Right cardiac atrium (tissue), 5 donors: ENCODE data around the gene CAMK2B. TPM values are rescaled to one million over a fixed set of nuclear protein-coding genes. Genes with fewer than 3 reads are reported as not detected.

Experiments used
- ATAC-seq, 2 donors: fragments of 200-7000 bp; cut with Tn5 transposase; one replicate each; pipeline versions ENCODE4 v1.8.0 to v1.9.1; 2020; ENCODE audit warnings: moderate library complexity in 2 of 2, mild to moderate bottlenecking in 1 of 2
- DNase-seq, 3 donors: peaks; one replicate each; pipeline ENCODE4 v3.0.0-alpha.2; 2020
- H3K27ac ChIP-seq: one replicate; pipeline ENCODE4 v1.5.1; 2013; ENCODE audit warnings: mild to moderate bottlenecking, low read length, control low read depth, moderate library complexity
- H3K27me3 ChIP-seq: one replicate; pipeline ENCODE4 v1.6.1; 2013; ENCODE audit not compliant: control insufficient read depth, insufficient read depth
- H3K4me1 ChIP-seq: one replicate; pipeline ENCODE4 v1.6.1; 2013; ENCODE audit warnings: low read length; ENCODE audit not compliant: control insufficient read depth, insufficient read depth
- H3K4me3 ChIP-seq: one replicate; pipeline ENCODE4 v1.5.1; 2013; ENCODE audit warnings: low read length, control low read depth
- H3K9me3 ChIP-seq: one replicate; pipeline ENCODE4 v1.6.1; 2013; ENCODE audit warnings: low read length; ENCODE audit not compliant: control insufficient read depth
- WGBS: extraction: QIAGEN DNeasy Blood & Tissue Kit; methylation state at CpG from one replicate; pipeline ENCODE4 v1.1.7; 2013; 5-methylcytosine and 5-hydroxymethylcytosine counted together
- intact Hi-C, 4 donors: fragments of 100-400 bp; cut with DNase I; formaldehyde crosslinking; loops; one replicate each; pipeline versions ENCODE4 v1.11.0 to v1.14.0; 2022 to 2023
- polyA plus RNA-seq: library from polyadenylated mRNA; stranded (reverse); fragments of 200-250 nt; gene quantifications from one replicate; pipeline ENCODE4 v1.2.3, GENCODE V29; 2013
- total RNA-seq, 4 donors: library from RNA; stranded (reverse); fragmentation: NEBNext Ultra II Directional; extraction: Animal tissue kit (Norgen Biotek cat#: 25700); gene quantifications; one replicate each; pipeline ENCODE4 v1.2.1, GENCODE V29; 2021
- donor health status: healthy with polysubstance abuse.
- donor health status: DM: no; HTN: yes; CAD: no.
- donor health status: DM: no; HTN: no; CAD: no.
- donor health status: DM: no; HTN: yes; CAD: no; lungs with severe emphysema.
- donor health status: DM: yes; HTN: yes; CAD: no.

CAMK2B gene
- total and polyA plus RNA-seq, 5 donors: 79.7 to 134 (median 105) TPM

DNA sequence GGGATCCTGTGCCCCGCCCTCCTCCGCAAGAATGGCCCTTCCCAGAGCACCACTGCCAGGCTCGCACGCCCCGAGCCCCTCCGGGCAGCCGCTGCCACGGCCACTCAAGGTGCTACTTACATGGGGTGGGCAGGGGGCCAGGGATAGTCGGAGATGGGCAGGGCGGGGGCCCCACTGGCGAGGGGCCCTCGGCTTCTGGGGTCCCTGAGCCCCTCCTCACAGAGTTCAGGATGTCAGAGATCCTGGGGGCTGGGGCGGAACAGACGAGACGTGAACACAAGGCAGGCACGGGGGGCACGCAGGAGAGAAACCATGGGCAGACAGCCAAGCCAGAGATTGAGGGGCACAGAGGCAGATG lies 99.0 kb downstream of the CAMK2B start:
- H3K27ac ChIP-seq: no peak overlapping the region
- H3K27me3 ChIP-seq: no peaks in the 10 kb centered on the region
- H3K4me3 ChIP-seq: no peak overlapping the region
- no peak for ATAC-seq
- WGBS: 63% methylated on average over 17 of the region's 17 CpGs
- H3K4me1 ChIP-seq: no peaks in the 10 kb centered on the region
- DNase-seq: peak in 2 of 3 donors; percentile 12 to 58
- intact Hi-C loops: no loop called here
- no peaks in the 10 kb centered on the region for H3K9me3 ChIP-seq

DNA sequence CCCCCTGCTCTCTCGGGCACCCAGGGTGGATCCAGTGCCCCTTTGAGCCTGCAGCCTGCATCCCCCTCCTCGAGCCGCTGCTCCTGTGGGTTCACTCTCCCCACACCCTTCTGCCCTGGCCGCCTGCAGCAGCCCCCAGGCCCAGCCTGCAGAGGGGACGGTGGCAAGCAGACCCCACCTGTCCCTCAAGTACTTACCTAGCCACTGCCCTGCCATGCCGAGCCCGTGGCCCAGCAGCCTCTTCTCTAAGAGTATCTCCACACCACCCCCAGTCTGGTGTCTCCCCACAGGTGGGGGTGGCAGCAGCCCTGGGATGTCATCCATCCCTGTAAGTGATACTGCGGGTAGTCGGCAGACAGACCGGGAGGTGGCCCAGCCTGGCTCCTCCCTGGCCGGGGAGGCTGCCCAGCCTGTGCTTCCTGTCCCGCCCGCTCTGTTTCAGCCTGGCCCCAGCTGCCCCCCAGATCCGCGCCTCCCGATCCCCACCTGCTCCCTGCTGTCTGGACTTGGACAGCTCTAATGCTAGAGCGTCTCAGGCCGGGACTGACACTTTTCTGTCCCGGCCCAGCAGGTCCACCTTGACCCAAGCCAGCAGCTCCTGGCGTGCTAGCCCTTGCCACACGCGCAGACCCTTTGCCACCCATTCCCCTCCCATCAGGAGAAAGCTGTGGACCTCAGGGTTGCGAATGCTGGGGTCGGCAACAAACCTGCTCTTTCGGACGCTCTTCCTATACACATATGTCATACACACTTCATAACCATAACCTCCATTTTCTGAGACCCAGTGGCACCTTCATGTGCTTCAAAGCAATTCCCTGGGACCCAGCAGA lies 99.6 kb downstream of the CAMK2B start:
- WGBS: 67% methylated on average over 26 of the region's 26 CpGs
- no peak for ATAC-seq
- no peak overlapping the region for H3K27ac ChIP-seq

DNA sequence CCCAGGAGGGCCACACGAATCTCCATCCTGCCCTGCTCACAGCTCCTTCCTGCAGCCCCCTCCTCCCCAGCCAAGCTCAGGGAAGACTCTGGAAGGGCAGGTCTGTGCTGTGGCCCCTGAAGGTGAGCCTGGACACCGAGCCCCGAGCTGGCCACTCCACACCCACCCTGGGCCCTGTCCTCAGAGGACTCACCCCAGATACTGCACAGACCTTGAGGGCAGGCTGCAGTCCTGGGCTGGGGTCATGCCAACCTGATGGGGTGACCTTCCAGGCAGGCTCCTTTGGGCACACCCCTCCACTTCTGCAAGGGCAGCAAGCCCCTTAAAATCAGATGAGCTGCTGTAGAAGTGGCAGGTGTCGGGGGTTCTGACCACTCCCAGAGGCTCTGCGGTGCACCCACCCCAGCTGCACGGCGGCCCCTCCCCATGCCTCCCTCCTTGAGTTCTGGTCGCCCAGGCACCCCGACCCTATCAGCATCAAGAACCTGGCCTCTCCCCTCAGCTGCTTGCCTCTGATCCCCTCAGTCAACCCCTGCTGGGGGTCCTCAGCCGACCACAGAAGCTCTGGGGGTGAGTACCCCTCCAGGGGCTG lies 100.3 kb downstream of the CAMK2B start:
- no peaks in the 10 kb centered on the region for H3K27me3 ChIP-seq
- intact Hi-C loops: no loop called here
- DNase-seq (peak; percentile 2 to 35 (median 17)), ATAC-seq (no peak)
- WGBS: 63% methylated on average over 10 of the region's 10 CpGs
- H3K4me1 ChIP-seq: no peaks in the 10 kb centered on the region
- H3K27ac ChIP-seq: no peak overlapping the region
- H3K9me3 ChIP-seq: no peaks in the 10 kb centered on the region
- no peak overlapping the region for H3K4me3 ChIP-seq

More for the DNA sequence above, 99.6 kb downstream of the CAMK2B start:
- intact Hi-C loops: no loop called here
- no peaks in the 10 kb centered on the region for H3K9me3 ChIP-seq
- DNase-seq: peak in 2 of 3 donors; percentile 8 to 27
- no peaks in the 10 kb centered on the region for H3K27me3 ChIP-seq
- no peak overlapping the region for H3K4me3 ChIP-seq
- no peaks in the 10 kb centered on the region for H3K4me1 ChIP-seq

DNA sequence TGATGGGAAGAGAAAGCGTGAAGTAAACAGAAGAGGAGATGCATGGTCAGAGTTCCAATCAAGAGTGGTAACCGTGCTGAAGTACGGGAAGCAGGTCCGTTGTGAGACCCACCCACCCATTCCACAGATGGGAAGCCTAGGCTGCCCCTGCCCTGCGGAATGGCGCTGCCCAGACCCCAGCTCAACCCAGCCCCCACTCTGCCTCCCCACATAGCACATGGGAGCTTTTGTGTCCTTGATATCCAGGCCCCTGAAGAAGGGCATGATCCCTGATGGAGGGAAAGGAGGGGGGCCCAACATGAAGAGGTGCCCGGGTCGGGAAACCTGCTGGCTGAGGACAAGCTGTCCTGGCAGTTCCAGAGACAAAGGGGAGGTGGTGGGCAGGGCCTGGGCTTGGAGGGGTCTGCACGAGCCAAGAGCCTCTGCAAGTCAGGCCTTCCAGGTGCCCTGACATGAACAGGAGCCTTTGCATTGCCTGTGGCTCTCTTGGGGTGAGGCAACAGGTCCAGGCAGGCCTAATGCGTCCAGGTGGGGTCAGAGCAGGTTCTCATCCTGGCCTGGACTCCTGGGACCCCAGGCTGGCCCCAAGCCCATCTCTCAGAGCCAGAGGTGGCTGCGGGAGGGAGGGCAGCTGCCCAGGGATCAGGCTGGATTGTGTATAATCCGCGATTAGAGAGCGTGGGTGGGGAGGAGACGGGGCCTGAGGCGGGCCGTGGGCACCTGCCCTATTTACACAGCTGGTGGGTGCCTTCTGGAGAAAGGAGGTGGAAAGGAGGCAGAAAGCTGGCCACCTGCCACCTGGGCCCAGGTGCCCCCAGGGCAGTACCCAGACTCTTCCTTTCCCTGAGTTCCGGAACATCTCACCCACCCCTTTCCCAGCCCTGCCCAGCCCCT lies 101.1 kb downstream of the CAMK2B start:
- peak in 2 of 3 donors; percentile 7 to 20 for DNase-seq
- WGBS: 70% methylated on average over 18 of the region's 18 CpGs

DNA sequence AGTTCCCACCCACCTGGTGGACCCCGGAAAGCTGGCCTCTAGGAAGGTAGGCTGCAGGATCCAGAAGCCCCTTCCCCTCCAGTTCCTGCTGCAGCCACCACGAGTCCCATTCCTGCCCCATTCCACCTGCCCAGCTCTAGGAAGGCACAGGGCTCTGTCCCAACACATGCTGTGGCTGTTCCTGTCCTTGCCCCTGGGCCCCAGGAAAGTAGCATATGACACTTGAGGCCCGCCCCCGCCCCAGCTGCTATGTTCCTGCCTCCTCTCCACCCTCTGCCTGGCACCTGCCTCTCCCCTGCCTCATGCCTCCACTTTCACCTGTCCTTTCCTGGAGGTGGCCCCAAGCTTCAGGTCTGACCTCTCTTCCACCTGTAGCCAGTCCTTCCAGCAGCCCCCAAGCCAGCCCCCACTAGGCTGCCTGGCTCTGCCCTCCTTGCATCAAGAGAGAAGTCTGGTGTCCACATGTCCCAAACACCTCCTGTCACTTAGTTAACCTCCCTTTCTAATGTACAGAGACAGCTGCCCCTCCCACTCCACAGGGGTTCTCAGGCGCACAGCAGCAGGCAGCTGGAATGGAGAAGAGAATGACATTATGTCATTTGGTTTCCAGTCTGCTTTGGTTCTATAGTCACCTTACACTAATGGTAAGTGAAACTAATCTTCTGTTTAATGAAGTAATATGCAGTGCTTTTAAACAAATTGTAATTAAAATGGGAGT lies 101.9 kb downstream of the CAMK2B start:
- intact Hi-C loops: no loop called here
- WGBS: 60% methylated on average over 5 of the region's 5 CpGs
- Histone ChIP-seq H3K27ac (no peak overlapping the region), H3K27me3 (no peaks in the 10 kb centered on the region), H3K4me3 (no peak overlapping the region), H3K4me1 (no peaks in the 10 kb centered on the region), H3K9me3 (no peaks in the 10 kb centered on the region)
- ATAC-seq (no peak), DNase-seq (peak in 1 of 3 donors; percentile 16)

More for the DNA sequence above, 101.1 kb downstream of the CAMK2B start:
- Histone ChIP-seq H3K4me3 (no peak overlapping the region), H3K9me3 (no peaks in the 10 kb centered on the region), H3K4me1 (no peaks in the 10 kb centered on the region), H3K27me3 (no peaks in the 10 kb centered on the region), H3K27ac (no peak overlapping the region)
- ATAC-seq: no peak
- intact Hi-C loops: no loop called here

DNA sequence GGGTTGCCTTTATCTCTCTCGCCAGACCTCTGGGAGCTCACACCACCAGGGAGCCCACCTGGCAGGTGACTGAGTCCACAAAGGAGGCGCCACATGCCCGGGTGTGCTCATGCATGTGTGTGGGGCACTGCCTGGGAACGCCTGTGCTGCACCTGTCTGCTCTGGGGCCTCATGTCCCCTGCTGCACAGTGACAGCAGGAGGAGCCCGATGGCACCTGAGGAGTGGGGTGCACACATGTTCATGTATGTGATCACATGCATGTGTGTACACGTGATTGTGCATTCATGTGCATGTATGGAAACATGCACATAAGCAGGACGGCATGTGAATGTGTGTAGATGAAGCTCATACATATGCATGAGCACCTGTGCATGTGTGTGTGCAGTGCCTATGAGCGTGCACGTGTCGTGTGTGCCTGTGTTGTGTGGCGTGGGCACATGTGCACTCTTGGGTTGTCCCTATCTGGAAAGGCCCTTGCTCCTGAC lies 102.6 kb downstream of the CAMK2B start:
- no peaks in the 10 kb centered on the region for H3K9me3 ChIP-seq
- no peak overlapping the region for H3K4me3 ChIP-seq
- DNase-seq (peak in 1 of 3 donors; percentile 4), ATAC-seq (no peak)
- no peaks in the 10 kb centered on the region for H3K4me1 ChIP-seq
- no peak overlapping the region for H3K27ac ChIP-seq
- 90% methylated on average over 11 of the region's 11 CpGs for WGBS
- no peaks in the 10 kb centered on the region for H3K27me3 ChIP-seq
- intact Hi-C loops: no loop called here

DNA sequence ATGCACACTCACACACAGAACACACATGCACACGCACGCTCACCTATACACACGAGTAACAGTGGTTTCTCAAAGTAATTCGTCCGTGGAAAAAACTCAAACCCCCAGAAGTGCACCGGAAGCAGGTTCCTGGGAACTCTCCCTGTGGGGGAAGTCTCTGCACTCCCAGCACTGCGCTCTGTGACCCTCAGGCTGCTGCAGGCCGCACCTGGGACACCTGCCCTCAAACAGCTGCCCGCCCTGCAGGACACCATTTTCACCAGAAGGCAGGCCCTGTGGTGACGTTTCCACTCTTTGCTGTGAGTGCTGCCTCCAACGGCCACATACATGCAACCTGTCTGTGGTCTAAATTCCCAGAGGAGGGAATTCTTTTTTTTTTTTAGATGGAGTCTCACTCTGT lies 103.3 kb downstream of the CAMK2B start:
- intact Hi-C loops: no loop called here
- H3K9me3 ChIP-seq: no peaks in the 10 kb centered on the region
- ATAC-seq (no peak), DNase-seq (peak in 1 of 3 donors; percentile 7)
- H3K4me3 ChIP-seq: no peak overlapping the region
- no peaks in the 10 kb centered on the region for H3K27me3 ChIP-seq
- no peaks in the 10 kb centered on the region for H3K4me1 ChIP-seq
- H3K27ac ChIP-seq: no peak overlapping the region
- 83% methylated on average over 11 of the region's 11 CpGs for WGBS

DNA sequence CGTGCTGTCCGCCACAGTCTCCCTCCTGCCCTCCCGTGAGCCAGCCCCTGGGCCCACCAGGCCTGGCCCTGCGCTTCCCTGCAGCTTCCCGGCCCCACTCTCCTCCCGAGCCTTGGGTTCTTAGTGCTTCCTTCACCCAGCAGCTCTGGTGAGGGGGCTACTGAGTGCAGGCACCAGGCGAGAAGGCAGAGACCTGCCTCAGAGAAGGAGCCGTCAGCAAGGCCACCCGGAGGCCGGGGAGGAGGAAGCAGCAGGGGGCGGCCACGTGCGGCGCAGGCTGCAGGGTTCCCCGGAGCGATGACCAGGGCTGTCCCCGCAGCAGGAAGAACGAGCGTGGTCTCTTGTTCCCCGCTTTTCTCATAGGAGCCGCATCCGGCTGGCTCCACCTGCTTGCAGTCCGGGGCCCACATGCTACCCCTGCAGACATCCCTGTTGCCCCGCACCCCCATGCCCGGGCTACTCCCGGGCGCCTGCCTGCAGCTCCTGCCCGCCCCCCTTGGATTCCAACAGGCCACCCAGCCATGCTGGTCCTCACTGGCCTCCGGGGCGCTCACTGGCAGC lies 104.1 kb downstream of the CAMK2B start:
- intact Hi-C loops: no loop called here
- Histone ChIP-seq H3K4me3 (no peak overlapping the region), H3K9me3 (no peaks in the 10 kb centered on the region), H3K4me1 (no peaks in the 10 kb centered on the region), H3K27ac (no peak overlapping the region), H3K27me3 (no peaks in the 10 kb centered on the region)
- ATAC-seq (no peak), DNase-seq (peak in 2 of 3 donors; percentile 4 to 38)
- 52% methylated on average over 30 of the region's 30 CpGs for WGBS

DNA sequence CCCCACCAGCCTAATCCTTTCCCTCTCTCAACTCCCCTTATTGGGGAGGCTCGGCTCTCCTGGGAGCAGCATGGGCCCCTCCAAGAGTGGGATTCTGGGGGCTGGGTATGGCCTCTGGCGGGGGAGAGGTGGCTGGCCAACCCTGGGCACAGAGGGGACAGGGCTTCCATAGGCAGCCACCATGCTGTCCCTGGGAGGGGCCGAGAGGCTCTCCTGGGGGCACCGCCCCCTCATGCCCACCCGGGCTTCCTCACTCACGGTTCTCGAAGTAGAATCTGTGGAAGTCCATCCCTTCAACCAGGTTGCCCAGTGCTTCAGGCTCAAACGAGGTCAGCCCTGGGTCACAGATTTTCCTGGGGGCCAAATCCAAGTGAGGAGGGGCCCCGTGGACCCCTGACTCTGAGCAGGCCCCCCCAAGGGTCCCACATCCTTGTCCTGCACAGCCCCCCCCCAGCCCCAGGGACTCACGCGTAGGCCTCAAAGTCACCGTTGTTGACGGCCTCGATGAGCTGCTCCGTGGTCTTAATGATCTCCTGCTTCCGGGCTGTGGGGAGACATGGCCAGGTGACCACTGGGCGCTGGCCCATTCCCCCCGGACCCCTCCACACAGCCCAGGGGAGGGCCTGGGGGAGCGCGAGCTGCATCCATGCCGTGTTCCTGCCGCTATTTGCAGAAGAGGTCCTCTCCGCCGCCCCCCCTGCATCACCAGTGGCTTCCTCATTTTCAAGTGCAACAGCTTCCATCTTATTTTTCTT lies 104.9 kb downstream of the CAMK2B start:
- ATAC-seq (no peak), DNase-seq (peak in 2 of 3 donors; percentile 9 to 21)
- WGBS: 89% methylated on average over 24 of the region's 24 CpGs
- H3K9me3 ChIP-seq: no peaks in the 10 kb centered on the region
- no peaks in the 10 kb centered on the region for H3K4me1 ChIP-seq
- H3K27ac ChIP-seq: no peak overlapping the region
- no peak overlapping the region for H3K4me3 ChIP-seq
- H3K27me3 ChIP-seq: no peaks in the 10 kb centered on the region
- intact Hi-C loops: no loop called here

DNA sequence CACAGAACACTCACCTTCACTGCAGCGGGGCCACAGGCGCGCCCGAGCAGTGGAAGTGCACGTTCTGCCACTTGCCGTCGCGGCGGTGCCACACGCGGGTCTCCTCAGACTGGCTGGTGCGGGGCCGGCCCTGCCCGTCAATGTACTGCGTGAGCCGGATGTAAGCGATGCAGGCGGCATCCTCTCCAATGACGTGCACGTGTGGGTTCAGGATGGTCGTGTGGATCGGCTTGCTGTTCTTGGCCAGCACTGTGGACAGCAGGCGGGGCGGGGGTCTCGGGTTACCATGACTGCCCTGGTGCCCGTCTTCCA lies 105.4 kb downstream of the CAMK2B start:
- Histone ChIP-seq H3K4me3 (no peak overlapping the region), H3K27me3 (no peaks in the 10 kb centered on the region), H3K9me3 (no peaks in the 10 kb centered on the region), H3K4me1 (no peaks in the 10 kb centered on the region), H3K27ac (no peak overlapping the region)
- WGBS: 93% methylated on average over 26 of the region's 26 CpGs
- intact Hi-C loops: no loop called here
- ATAC-seq: no peak
- DNase-seq: peak; percentile 2 to 56 (median 40)
